ENCODE data around the gene GPRC5A. TPM values are rescaled to one million over a fixed set of nuclear protein-coding genes. Genes with fewer than 3 reads are reported as not detected.

GPRC5A gene
- total RNA-seq, 1 donor from 2014 or later: not detected

DNA sequence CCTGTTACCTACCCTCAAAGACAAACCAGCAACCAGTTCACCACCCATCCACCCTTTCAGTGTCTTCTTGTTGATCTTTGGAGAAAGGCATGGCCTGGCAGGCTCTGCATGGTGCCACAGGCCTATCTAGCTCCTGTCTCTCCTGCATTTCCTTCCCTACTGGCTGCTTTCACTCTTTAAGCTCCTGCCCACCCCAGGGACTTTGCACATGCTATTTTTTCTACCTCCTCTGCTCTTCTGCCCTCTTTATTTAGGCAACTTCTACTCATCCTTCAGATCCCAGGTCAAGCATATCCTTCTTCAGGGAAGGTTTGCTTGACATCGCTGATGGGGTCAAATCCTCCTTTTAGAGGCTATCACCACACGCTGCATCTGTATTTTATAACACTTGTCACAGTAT, 27.1 kb upstream of the GPRC5A start:
- ChIA-PET CTCF (no interaction called here), POLR2A (no interaction called here)
- intact Hi-C loops (cut with micrococcal nuclease): no loop called here
- Mint-ChIP-seq H3K4me3 (no peak overlapping the region), H3K4me1 (peaks cover 4% of the 10 kb centered on the region), H3K9me3 (no peaks in the 10 kb centered on the region), H3K27ac (no peak overlapping the region), H3K27me3 (no peaks in the 10 kb centered on the region), H3K36me3 (ENCODE audit: low read depth) (peaks cover 8% of the 10 kb centered on the region)
- ATAC-seq (ENCODE audit: low read depth) (no peak), DNase-seq (no peak)
- TF ChIP-seq, protein P1, sequence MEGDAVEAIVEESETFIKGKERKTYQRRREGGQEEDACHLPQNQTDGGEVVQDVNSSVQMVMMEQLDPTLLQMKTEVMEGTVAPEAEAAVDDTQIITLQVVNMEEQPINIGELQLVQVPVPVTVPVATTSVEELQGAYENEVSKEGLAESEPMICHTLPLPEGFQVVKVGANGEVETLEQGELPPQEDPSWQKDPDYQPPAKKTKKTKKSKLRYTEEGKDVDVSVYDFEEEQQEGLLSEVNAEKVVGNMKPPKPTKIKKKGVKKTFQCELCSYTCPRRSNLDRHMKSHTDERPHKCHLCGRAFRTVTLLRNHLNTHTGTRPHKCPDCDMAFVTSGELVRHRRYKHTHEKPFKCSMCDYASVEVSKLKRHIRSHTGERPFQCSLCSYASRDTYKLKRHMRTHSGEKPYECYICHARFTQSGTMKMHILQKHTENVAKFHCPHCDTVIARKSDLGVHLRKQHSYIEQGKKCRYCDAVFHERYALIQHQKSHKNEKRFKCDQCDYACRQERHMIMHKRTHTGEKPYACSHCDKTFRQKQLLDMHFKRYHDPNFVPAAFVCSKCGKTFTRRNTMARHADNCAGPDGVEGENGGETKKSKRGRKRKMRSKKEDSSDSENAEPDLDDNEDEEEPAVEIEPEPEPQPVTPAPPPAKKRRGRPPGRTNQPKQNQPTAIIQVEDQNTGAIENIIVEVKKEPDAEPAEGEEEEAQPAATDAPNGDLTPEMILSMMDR (IDR thresholded peaks at IDR 0.05): no peak

GRCh38 chr12:12868477-12869235, 22.7 kb upstream of the GPRC5A start:
- TF ChIP-seq, protein P1 (IDR thresholded peaks at IDR 0.05): no peak
- no peaks in the 10 kb centered on the region for H3K27me3 Mint-ChIP-seq
- ATAC-seq (ENCODE audit: low read depth) (no peak), DNase-seq (no peak)
- no peaks in the 10 kb centered on the region for H3K9me3 Mint-ChIP-seq
- H3K4me1 Mint-ChIP-seq: no peaks in the 10 kb centered on the region
- ChIA-PET CTCF (no interaction called here), POLR2A (no interaction called here)
- intact Hi-C loops (cut with micrococcal nuclease): no loop called here
- H3K27ac Mint-ChIP-seq: no peak overlapping the region
- no peak overlapping the region for H3K4me3 Mint-ChIP-seq
- peaks cover 6% of the 10 kb centered on the region for H3K36me3 Mint-ChIP-seq (ENCODE audit: low read depth)

GRCh38 chr12:12870465-12870864, 20.9 kb upstream of the GPRC5A start:
- intact Hi-C loops (cut with micrococcal nuclease): no loop called here
- DNase-seq (no peak), ATAC-seq (ENCODE audit: low read depth) (no peak)
- Mint-ChIP-seq H3K4me1 (no peaks in the 10 kb centered on the region), H3K36me3 (ENCODE audit: low read depth) (no peaks in the 10 kb centered on the region), H3K9me3 (no peaks in the 10 kb centered on the region), H3K27me3 (no peaks in the 10 kb centered on the region), H3K4me3 (no peak overlapping the region), H3K27ac (no peak overlapping the region)
- POLR2A ChIA-PET: no interaction called here
- TF ChIP-seq, protein P1 (IDR thresholded peaks at IDR 0.05): no peak
- CTCF ChIA-PET: no interaction called here

- no peak for ATAC-seq (ENCODE audit: low read depth)
- no peak overlapping the region for H3K4me3 Mint-ChIP-seq
- H3K27me3 Mint-ChIP-seq: no peaks in the 10 kb centered on the region
- ChIA-PET CTCF (no interaction called here), POLR2A (no interaction called here)
- no peaks in the 10 kb centered on the region for H3K36me3 Mint-ChIP-seq (ENCODE audit: low read depth)
- no peak overlapping the region for H3K27ac Mint-ChIP-seq
- TF ChIP-seq, protein P1 (IDR thresholded peaks at IDR 0.05): no peak
- H3K9me3 Mint-ChIP-seq: no peaks in the 10 kb centered on the region
- no peaks in the 10 kb centered on the region for H3K4me1 Mint-ChIP-seq
- intact Hi-C loops (cut with micrococcal nuclease): no loop called here
- no peak for DNase-seq
Measured at GRCh38 chr12:12871587-12872138, 19.7 kb upstream of the GPRC5A start.

GRCh38 chr12:12872139-12872933, 19.0 kb upstream of the GPRC5A start:
- intact Hi-C loops (cut with micrococcal nuclease): no loop called here
- ATAC-seq (ENCODE audit: low read depth): no peak
- Mint-ChIP-seq H3K9me3 (no peaks in the 10 kb centered on the region), H3K36me3 (ENCODE audit: low read depth) (no peaks in the 10 kb centered on the region), H3K27ac (no peak overlapping the region), H3K4me1 (no peaks in the 10 kb centered on the region), H3K4me3 (no peak overlapping the region), H3K27me3 (no peaks in the 10 kb centered on the region)
- CTCF ChIA-PET: no interaction called here
- no peak for DNase-seq
- TF ChIP-seq, protein P1 (IDR thresholded peaks at IDR 0.05): no peak
- POLR2A ChIA-PET: interaction anchor here (0.6 kb wide), 1 partner anchor 175 kb away, joined by 3 read pairs; no protein-coding TSS in a partner anchor

Data from activated B cell treated with CpG ODN at 0.5 μM for 24 hours (primary cell).